HG02610 (cell line): ENCODE data around the gene ZMAT5.

Experiments
- ATAC-seq: cut with Tn5 transposase; IDR thresholded peaks from one replicate; pipeline ENCODE4 v1.9.1; 2021; ENCODE audit warnings: mild to moderate bottlenecking, moderate library complexity; ENCODE audit not compliant: unreplicated experiment

ZMAT5 gene

DNA sequence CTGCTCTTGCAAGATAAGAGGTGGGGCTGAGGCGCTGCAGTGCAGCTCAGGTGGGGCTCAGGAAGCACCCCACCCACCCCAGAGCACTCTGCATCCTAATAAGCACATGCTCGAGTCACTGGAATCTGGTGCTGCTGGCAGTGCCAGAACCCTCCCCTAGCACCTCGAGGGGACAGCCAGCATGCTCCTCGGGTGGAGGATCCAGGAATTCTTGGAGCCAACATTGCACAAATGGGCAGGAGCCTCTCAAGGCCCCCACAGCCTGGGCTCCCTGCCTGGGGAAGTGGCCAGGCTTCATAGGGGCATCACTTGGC is 74.5 kb downstream of the ZMAT5 start:
- ATAC-seq = no peak

- no peak for ATAC-seq
Observed at GRCh38 chr22:29691636-29692326, 75.0 kb downstream of the ZMAT5 start.

DNA sequence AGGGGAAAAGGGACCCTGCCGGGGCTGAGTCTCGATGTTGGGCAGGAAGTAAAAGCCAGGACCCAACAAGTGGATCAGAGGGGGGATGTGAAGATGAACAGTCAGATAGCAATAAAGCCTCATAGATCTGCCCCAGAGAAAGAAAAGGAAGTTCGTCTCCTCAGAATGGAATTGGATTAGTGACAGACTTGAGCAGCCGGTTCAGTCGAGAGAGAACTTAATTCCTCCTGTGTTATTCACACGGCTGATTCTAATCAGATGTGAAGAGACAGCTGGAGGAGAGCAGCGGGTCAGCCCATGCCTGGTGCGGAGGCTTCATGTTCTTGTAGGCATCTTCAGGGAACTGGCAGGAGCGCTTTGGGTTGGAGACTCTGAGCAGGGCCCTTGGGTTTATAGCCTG is 76.3 kb downstream of the ZMAT5 start:
- no peak for ATAC-seq

- ATAC-seq = no peak
Observed at GRCh38 chr22:29689880-29690213, 77.0 kb downstream of the ZMAT5 start.

DNA sequence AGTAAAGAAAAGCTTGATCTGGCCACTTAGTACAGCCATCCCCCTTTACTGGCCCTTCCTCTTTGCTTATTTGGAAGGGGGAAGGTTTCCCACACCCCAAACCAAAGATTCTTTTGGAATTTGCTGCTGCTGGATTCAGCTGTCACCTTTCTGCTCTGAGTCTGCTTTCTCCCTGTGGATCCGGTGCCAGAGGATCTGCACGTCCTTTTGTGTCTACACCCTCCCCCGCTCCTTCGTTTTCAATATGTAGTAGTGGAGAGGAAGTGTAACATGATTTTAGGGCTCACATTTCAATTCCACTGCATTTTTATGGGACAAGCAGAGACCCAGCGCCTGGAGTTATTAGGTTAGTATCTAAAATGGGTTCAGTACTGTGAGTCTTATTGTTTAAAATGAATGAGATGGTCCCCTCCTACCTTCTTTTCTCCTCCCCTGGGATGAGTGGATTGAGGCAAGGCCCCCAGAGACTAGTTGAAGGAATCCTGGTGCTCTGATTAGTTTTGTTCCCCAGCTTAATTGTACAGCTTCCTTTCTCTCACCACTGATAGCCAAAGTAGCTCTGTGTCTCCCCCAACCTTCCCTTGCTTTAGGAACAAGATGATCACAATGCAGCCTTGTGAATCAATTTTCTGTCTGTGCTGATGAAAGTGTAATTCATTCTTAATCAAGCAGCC is 77.5 kb downstream of the ZMAT5 start:
- no peak for ATAC-seq

- no peak for ATAC-seq
Observed at GRCh38 chr22:29684244-29684643, 82.6 kb downstream of the ZMAT5 start.

DNA sequence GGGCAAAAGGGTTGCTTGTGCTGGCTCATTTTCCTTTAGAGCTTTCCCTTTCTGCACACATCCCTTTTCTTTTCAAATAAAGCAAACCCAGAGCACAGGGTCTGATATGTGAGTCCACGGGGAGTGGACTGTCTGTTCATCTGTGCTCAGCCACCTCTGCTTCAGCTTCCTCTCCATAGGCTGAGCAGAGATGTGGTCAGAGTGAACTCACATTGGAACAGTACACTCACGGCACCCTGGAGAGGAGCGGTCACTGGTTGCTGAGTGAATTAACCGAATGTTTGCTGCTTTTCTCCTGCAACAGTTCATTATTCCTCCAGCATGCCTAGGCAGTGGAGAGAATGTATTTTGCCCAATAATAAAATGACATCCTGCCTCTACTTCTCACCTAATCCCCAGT is 83.3 kb downstream of the ZMAT5 start:
- no peak for ATAC-seq
